Measurements from ENCODE around the gene IER5L. TPM values are rescaled to one million over a fixed set of nuclear protein-coding genes. Genes with fewer than 3 reads are reported as not detected.

IER5L gene
- polyA plus RNA-seq, 1 donor (not counting 4 experiments of a cell fraction or from before 2014, with no cell fraction given), result 2.1 TPM

DNA sequence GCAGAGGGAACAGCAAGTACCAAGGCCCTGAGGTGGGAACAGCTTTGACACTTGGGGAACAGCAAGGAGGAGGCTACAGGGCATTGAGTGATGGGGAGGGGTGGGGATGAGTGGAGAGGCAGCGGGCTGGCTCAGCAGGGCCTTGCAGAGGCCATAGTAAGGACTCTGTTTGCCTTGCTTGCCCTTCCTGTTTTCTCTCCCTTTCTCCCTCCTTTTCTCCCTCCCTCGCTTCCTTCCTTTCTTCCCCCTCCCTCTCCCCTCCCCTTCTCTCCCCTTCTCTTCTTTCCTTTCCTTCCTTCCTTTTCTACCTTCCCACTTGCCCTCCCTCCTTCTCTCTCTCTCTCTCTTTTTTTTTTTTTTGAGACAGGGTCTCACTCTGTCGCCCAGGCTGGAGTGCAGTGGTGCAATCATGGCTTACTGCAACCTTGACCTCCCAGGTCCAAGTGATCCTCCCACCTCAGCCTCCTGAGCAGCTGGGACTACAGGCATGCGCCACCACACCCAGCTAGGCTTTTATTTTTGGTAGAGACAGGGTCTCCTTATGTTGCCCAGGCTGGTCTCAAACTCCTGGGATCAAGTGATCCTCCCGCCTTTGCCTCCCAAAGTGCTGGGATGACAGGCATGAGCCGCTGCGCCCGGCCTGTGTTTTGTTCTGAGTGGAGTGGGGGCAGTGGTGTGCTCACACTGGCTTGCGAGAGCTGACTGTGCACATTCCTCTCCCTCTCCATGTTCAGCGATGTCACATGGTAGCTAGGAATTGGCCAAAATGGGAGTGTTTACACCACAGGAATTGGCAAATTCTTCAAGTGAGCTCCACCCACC, 17.1 kb downstream of the IER5L start:
- no peak for TF ChIP-seq EZH2 (IDR thresholded peaks at IDR 0.05; ENCODE audit: low read length)
- H3K79me2 ChIP-seq (ENCODE audit: control insufficient read depth, insufficient read depth, low read length), result no peaks in the 10 kb centered on the region
- H3K36me3 ChIP-seq (ENCODE audit: control insufficient read depth in 2 of 2, extremely low read depth in 1 of 2, insufficient read depth in 2 of 2, low read length in 2 of 2), result no peaks in the 10 kb centered on the region
- no peak overlapping the region for H3K9ac ChIP-seq (ENCODE audit: control insufficient read depth, extremely low read depth, insufficient read depth, low read length)
- H3K27me3 ChIP-seq (ENCODE audit: control insufficient read depth, extremely low read depth, insufficient read depth, low read length), result no peaks in the 10 kb centered on the region
- no peaks in the 10 kb centered on the region for H4K20me1 ChIP-seq (ENCODE audit: control insufficient read depth, extremely low read depth, insufficient read depth, low read length)
- no peak overlapping the region for H3K4me3 ChIP-seq (ENCODE audit: control insufficient read depth in 2 of 3, extremely low read depth in 1 of 3, insufficient read depth in 2 of 3, low read depth in 1 of 3, low read length in 3 of 3)
- H3K27ac ChIP-seq (ENCODE audit: control insufficient read depth, insufficient read depth, low read length), result no peak overlapping the region
- no peak overlapping the region for H3K4me2 ChIP-seq (ENCODE audit: control insufficient read depth, extremely low read depth, insufficient read depth, low read depth, low read length)
- no peaks in the 10 kb centered on the region for H3K9me3 ChIP-seq (ENCODE audit: control insufficient read depth, low read depth, low read length)
- H3K4me1 ChIP-seq (ENCODE audit: control insufficient read depth, extremely low read depth, insufficient read depth, low read length), result peaks cover 6% of the 10 kb centered on the region
- dilution Hi-C loops (cut with MboI; ENCODE audit: extremely low pct_ligation_motif_present, low sequenced_read_pairs), result loop anchor here (25.0 kb wide), 1 partner anchor 451 kb away; the partner anchor contains the start of gene C9orf50
- DNase-seq (ENCODE audit: low read depth, low spot score) (no peak), FAIRE-seq (no peak)
- no peak overlapping the region for H2AFZ ChIP-seq (ENCODE audit: control insufficient read depth, low read length)
- no peaks in the 10 kb centered on the region for H3K9me1 ChIP-seq (ENCODE audit: control insufficient read depth, extremely low read depth, insufficient read depth, low read length)

DNA sequence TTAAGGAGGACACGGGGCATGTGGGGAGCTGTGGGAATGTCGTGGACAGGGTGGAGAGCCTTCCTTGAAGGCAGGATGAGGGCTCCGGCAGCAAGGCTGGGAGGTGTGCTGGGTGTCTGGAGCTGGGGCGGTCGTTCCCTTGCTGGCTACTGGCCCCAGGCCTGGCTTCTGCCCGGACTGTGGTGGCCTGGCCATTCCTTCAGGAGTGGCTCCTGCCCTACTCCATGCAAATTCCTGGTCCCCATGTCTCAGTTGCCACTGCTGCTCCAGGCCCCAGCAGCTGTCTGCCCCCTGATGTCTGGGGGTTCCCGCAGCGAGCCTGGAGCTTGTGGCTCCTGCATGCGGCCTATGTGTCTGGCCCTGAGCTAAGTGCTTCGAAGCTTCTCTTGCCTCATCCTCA, 21.9 kb downstream of the IER5L start:
- no peak for TF ChIP-seq EZH2 (IDR thresholded peaks at IDR 0.05; ENCODE audit: low read length)
- TF ChIP-seq, protein P1, sequence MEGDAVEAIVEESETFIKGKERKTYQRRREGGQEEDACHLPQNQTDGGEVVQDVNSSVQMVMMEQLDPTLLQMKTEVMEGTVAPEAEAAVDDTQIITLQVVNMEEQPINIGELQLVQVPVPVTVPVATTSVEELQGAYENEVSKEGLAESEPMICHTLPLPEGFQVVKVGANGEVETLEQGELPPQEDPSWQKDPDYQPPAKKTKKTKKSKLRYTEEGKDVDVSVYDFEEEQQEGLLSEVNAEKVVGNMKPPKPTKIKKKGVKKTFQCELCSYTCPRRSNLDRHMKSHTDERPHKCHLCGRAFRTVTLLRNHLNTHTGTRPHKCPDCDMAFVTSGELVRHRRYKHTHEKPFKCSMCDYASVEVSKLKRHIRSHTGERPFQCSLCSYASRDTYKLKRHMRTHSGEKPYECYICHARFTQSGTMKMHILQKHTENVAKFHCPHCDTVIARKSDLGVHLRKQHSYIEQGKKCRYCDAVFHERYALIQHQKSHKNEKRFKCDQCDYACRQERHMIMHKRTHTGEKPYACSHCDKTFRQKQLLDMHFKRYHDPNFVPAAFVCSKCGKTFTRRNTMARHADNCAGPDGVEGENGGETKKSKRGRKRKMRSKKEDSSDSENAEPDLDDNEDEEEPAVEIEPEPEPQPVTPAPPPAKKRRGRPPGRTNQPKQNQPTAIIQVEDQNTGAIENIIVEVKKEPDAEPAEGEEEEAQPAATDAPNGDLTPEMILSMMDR (optimal IDR thresholded peaks at IDR 0.05 in 1 of 3, IDR thresholded peaks at IDR 0.05 in 1 of 3, conservative IDR thresholded peaks at IDR 0.05 in 1 of 3; ENCODE audit: extremely low read depth in 1 of 3, insufficient read depth in 2 of 3, low read length in 3 of 3), result no peak
- Histone ChIP-seq H3K36me3 (ENCODE audit: control insufficient read depth in 2 of 2, extremely low read depth in 1 of 2, insufficient read depth in 2 of 2, low read length in 2 of 2) (peaks cover 7% of the 10 kb centered on the region in 2 experiments), H3K4me1 (ENCODE audit: control insufficient read depth, extremely low read depth, insufficient read depth, low read length) (no peaks in the 10 kb centered on the region), H3K9ac (ENCODE audit: control insufficient read depth, extremely low read depth, insufficient read depth, low read length) (no peak overlapping the region), H3K9me1 (ENCODE audit: control insufficient read depth, extremely low read depth, insufficient read depth, low read length) (no peaks in the 10 kb centered on the region), H3K4me2 (ENCODE audit: control insufficient read depth, extremely low read depth, insufficient read depth, low read depth, low read length) (no peak overlapping the region), H3K79me2 (ENCODE audit: control insufficient read depth, insufficient read depth, low read length) (no peaks in the 10 kb centered on the region), H2AFZ (ENCODE audit: control insufficient read depth, low read length) (no peak overlapping the region), H4K20me1 (ENCODE audit: control insufficient read depth, extremely low read depth, insufficient read depth, low read length) (no peaks in the 10 kb centered on the region), H3K9me3 (ENCODE audit: control insufficient read depth, low read depth, low read length) (no peaks in the 10 kb centered on the region), H3K27me3 (ENCODE audit: control insufficient read depth, extremely low read depth, insufficient read depth, low read length) (no peaks in the 10 kb centered on the region), H3K4me3 (ENCODE audit: control insufficient read depth in 2 of 3, extremely low read depth in 1 of 3, insufficient read depth in 2 of 3, low read depth in 1 of 3, low read length in 3 of 3) (no peak overlapping the region), H3K27ac (ENCODE audit: control insufficient read depth, insufficient read depth, low read length) (no peak overlapping the region)
- no peak for FAIRE-seq
- no peak for DNase-seq (ENCODE audit: low read depth, low spot score)
- dilution Hi-C loops (cut with MboI; ENCODE audit: extremely low pct_ligation_motif_present, low sequenced_read_pairs), result loop anchor here (25.0 kb wide), 1 partner anchor 456 kb away; the partner anchor contains the start of gene C9orf50
